ENCODE results near the gene LSAMP. TPM values are rescaled to one million over a fixed set of nuclear protein-coding genes. Genes with fewer than 3 reads are reported as not detected.

LSAMP gene
- total and polyA plus RNA-seq, 2 of the 13 experiments (the other 11 are each of a cell fraction or from before 2014, with no cell fraction given): not detected

GRCh38 chr3:116267116-116267515 lies 178.2 kb downstream of the LSAMP start:
- BruUV-seq (replicated peaks): no TSS peak
- ChIA-PET POLR2A (no interaction called here), CTCF (ENCODE audit: low intra/inter-chr PET ratio, low total read pairs) (no interaction called here)
- H3K36me3 ChIP-seq (replicated peaks in 1 of 2; ENCODE audit: control insufficient read depth in 1 of 2, insufficient read depth in 2 of 2, low read length in 2 of 2): no peaks in the 10 kb centered on the region
- H3K4me3 ChIP-seq (replicated peaks in 1 of 3; ENCODE audit: insufficient read depth in 1 of 3, low read depth in 2 of 3, low read length in 3 of 3): no peak overlapping the region
- no peak overlapping the region for H3K9ac ChIP-seq (ENCODE audit: insufficient read depth, low read depth, low read length)
- DNase-seq (ENCODE audit: low spot score): no peak
- H3K79me2 ChIP-seq (ENCODE audit: insufficient read depth, low read length): no peaks in the 10 kb centered on the region
- no peak for FAIRE-seq
- no peaks in the 10 kb centered on the region for H3K27me3 ChIP-seq (ENCODE audit: control insufficient read depth in 1 of 2, insufficient read depth in 2 of 2, low read length in 2 of 2)
- H2AFZ ChIP-seq (ENCODE audit: low read length): no peak overlapping the region
- H3K9me3 ChIP-seq (ENCODE audit: low read length): no peaks in the 10 kb centered on the region
- H3K4me1 ChIP-seq (ENCODE audit: insufficient read depth, low read length): no peaks in the 10 kb centered on the region
- no peak overlapping the region for H3K27ac ChIP-seq (ENCODE audit: extremely low read length, insufficient read depth, low read length)
- in situ Hi-C loops (cut with HindIII; ENCODE audit: extremely low pct_ligation_motif_present, low pct_unique_long_range_greater_than_20kb) (no loop called here), intact Hi-C loops (cut with micrococcal nuclease; ENCODE audit: unreplicated experiment) (no loop called here)
- no peak overlapping the region for H3K4me2 ChIP-seq (ENCODE audit: low read depth, low read length)
- 0% methylated on average over 1 of the region's 1 CpG for WGBS (ENCODE audit: low lambda C conversion rate)
- ATAC-seq: no peak
- no peak for TF ChIP-seq FOXO1 (CRISPR knock-in tag; IDR thresholded peaks at IDR 0.05)
- TF ChIP-seq TAF15 (IDR thresholded peaks at IDR 0.05; ENCODE audit: low read depth, low read length, poor library complexity, severe bottlenecking): no peak
- TF ChIP-seq IKZF5 (CRISPR knock-in tag; IDR thresholded peaks at IDR 0.05): no peak
- no peak for TF ChIP-seq ZNF687 (CRISPR knock-in tag; IDR thresholded peaks at IDR 0.05)
- TF ChIP-seq ZKSCAN1 (IDR thresholded peaks at IDR 0.05; ENCODE audit: low read length): no peak
- no peak for TF ChIP-seq ZBTB34 (CRISPR knock-in tag; IDR thresholded peaks at IDR 0.05)
- TF ChIP-seq, protein P1, sequence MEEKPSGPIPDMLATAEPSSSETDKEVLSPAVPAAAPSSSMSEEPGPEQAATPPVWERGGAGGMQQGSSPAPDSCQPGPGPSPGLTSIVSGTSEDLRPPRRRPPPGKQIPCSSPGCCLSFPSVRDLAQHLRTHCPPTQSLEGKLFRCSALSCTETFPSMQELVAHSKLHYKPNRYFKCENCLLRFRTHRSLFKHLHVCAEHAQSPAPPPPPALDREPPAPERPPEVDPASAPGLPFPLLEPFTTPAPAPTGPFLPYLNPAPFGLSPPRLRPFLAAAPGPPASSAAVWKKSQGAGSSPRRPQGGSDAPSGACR (CRISPR knock-in tag; IDR thresholded peaks at IDR 0.05): no peak
- TF ChIP-seq ZNF670 (CRISPR knock-in tag; IDR thresholded peaks at IDR 0.05; ENCODE audit: borderline replicate concordance): no peak
- H4K20me1 ChIP-seq (ENCODE audit: insufficient read depth, low read length): no peaks in the 10 kb centered on the region

Data from HepG2 (cell line).